Measurements from ENCODE around the gene TMPRSS12.

Gene TMPRSS12

GRCh38 chr12:50934371-50934851, 91.7 kb downstream of the TMPRSS12 start:
- FAIRE-seq (no peak), DNase-seq (ENCODE audit: insufficient read length, low spot score) (no peak)
- TF ChIP-seq TAF1 (IDR thresholded peaks at IDR 0.05; ENCODE audit: low read depth, low read length), result no peak
- no peak for TF ChIP-seq PAX5 (IDR thresholded peaks at IDR 0.05; ENCODE audit: insufficient read depth, low read length, severe bottlenecking)
- TF ChIP-seq SPI1 (IDR thresholded peaks at IDR 0.05; ENCODE audit: low read depth, low read length), result no peak
- TF ChIP-seq POLR2AphosphoS5 (IDR thresholded peaks at IDR 0.05; ENCODE audit: low read depth, low read length), result no peak
- TF ChIP-seq POU2F2 (IDR thresholded peaks at IDR 0.05; ENCODE audit: low read depth, low read length), result no peak
- no peak for TF ChIP-seq POLR2A (IDR thresholded peaks at IDR 0.05; ENCODE audit: low read depth, low read length)

- FAIRE-seq (no peak), DNase-seq (ENCODE audit: insufficient read length, low spot score) (no peak)
Measured at GRCh38 chr12:50934981-50935807, 92.5 kb downstream of the TMPRSS12 start.

GRCh38 chr12:50936821-50937530, 94.2 kb downstream of the TMPRSS12 start:
- TF ChIP-seq SPI1 (IDR thresholded peaks at IDR 0.05; ENCODE audit: low read depth, low read length), result no peak
- TF ChIP-seq PAX5 (IDR thresholded peaks at IDR 0.05; ENCODE audit: insufficient read depth, low read length, severe bottlenecking), result no peak
- no peak for TF ChIP-seq POU2F2 (IDR thresholded peaks at IDR 0.05; ENCODE audit: low read depth, low read length)
- TF ChIP-seq TAF1 (IDR thresholded peaks at IDR 0.05; ENCODE audit: low read depth, low read length), result no peak
- TF ChIP-seq POLR2AphosphoS5 (IDR thresholded peaks at IDR 0.05; ENCODE audit: low read depth, low read length), result no peak
- no peak for TF ChIP-seq POLR2A (IDR thresholded peaks at IDR 0.05; ENCODE audit: low read depth, low read length)
- no peak for DNase-seq (ENCODE audit: insufficient read length, low spot score)
- no peak for FAIRE-seq

More at GRCh38 chr12:50934981-50935807, 92.5 kb downstream of the TMPRSS12 start:
- no peak for TF ChIP-seq SPI1 (IDR thresholded peaks at IDR 0.05; ENCODE audit: low read depth, low read length)
- TF ChIP-seq POLR2A (IDR thresholded peaks at IDR 0.05; ENCODE audit: low read depth, low read length), result no peak
- TF ChIP-seq PAX5 (IDR thresholded peaks at IDR 0.05; ENCODE audit: insufficient read depth, low read length, severe bottlenecking), result no peak
- no peak for TF ChIP-seq TAF1 (IDR thresholded peaks at IDR 0.05; ENCODE audit: low read depth, low read length)
- no peak for TF ChIP-seq POU2F2 (IDR thresholded peaks at IDR 0.05; ENCODE audit: low read depth, low read length)
- TF ChIP-seq POLR2AphosphoS5 (IDR thresholded peaks at IDR 0.05; ENCODE audit: low read depth, low read length), result no peak
